Measurements from ENCODE around the gene SIRT6. TPM values are rescaled to one million over a fixed set of nuclear protein-coding genes. Genes with fewer than 3 reads are reported as not detected.

Gene SIRT6
- polyA plus RNA-seq, 1 donor from 2014 or later: 42.8 TPM

DNA sequence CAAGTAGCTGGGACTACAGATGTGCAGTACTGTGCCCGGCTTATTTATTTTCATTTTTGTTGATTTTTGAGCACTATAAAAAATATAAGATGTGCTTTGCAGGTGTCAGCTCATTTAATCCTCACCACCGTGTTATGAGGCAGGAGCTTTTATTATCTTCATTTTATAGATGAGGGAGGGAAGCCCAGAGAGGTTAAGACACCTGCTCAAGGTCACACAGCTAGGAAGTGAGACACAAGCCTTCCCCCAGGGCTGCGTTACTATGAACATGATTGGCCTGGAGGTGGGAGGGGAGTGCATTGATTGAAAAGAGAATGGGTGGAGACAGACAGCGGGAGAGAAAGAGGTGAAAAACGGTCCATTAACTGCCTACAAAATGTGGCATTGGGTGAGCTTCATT lies 7.3 kb upstream of the SIRT6 start:
- TF ChIP-seq EZH2 (IDR thresholded peaks at IDR 0.05; ENCODE audit: borderline replicate concordance, insufficient read depth, low read length, poor library complexity, severe bottlenecking) (no peak), EP300 (conservative IDR thresholded peaks at IDR 0.05; ENCODE audit: poor library complexity, severe bottlenecking) (no peak), RAD21 (conservative IDR thresholded peaks at IDR 0.05) (no peak), SMC3 (conservative IDR thresholded peaks at IDR 0.05; ENCODE audit: poor library complexity) (no peak), TAF1 (IDR thresholded peaks at IDR 0.05; ENCODE audit: low read depth) (no peak), MXI1 (conservative IDR thresholded peaks at IDR 0.05; ENCODE audit: poor library complexity, severe bottlenecking) (no peak), POLR2AphosphoS5 (IDR thresholded peaks at IDR 0.05) (no peak)
- TF ChIP-seq, protein P1, sequence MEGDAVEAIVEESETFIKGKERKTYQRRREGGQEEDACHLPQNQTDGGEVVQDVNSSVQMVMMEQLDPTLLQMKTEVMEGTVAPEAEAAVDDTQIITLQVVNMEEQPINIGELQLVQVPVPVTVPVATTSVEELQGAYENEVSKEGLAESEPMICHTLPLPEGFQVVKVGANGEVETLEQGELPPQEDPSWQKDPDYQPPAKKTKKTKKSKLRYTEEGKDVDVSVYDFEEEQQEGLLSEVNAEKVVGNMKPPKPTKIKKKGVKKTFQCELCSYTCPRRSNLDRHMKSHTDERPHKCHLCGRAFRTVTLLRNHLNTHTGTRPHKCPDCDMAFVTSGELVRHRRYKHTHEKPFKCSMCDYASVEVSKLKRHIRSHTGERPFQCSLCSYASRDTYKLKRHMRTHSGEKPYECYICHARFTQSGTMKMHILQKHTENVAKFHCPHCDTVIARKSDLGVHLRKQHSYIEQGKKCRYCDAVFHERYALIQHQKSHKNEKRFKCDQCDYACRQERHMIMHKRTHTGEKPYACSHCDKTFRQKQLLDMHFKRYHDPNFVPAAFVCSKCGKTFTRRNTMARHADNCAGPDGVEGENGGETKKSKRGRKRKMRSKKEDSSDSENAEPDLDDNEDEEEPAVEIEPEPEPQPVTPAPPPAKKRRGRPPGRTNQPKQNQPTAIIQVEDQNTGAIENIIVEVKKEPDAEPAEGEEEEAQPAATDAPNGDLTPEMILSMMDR (IDR thresholded peaks at IDR 0.05; ENCODE audit: poor library complexity, severe bottlenecking): no peak
- TF ChIP-seq, protein P2, sequence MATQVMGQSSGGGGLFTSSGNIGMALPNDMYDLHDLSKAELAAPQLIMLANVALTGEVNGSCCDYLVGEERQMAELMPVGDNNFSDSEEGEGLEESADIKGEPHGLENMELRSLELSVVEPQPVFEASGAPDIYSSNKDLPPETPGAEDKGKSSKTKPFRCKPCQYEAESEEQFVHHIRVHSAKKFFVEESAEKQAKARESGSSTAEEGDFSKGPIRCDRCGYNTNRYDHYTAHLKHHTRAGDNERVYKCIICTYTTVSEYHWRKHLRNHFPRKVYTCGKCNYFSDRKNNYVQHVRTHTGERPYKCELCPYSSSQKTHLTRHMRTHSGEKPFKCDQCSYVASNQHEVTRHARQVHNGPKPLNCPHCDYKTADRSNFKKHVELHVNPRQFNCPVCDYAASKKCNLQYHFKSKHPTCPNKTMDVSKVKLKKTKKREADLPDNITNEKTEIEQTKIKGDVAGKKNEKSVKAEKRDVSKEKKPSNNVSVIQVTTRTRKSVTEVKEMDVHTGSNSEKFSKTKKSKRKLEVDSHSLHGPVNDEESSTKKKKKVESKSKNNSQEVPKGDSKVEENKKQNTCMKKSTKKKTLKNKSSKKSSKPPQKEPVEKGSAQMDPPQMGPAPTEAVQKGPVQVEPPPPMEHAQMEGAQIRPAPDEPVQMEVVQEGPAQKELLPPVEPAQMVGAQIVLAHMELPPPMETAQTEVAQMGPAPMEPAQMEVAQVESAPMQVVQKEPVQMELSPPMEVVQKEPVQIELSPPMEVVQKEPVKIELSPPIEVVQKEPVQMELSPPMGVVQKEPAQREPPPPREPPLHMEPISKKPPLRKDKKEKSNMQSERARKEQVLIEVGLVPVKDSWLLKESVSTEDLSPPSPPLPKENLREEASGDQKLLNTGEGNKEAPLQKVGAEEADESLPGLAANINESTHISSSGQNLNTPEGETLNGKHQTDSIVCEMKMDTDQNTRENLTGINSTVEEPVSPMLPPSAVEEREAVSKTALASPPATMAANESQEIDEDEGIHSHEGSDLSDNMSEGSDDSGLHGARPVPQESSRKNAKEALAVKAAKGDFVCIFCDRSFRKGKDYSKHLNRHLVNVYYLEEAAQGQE (IDR thresholded peaks at IDR 0.05; ENCODE audit: borderline replicate concordance): no peak
- H2AFZ ChIP-seq (ENCODE audit: low read depth, low read length): no peak overlapping the region
- no peaks in the 10 kb centered on the region for H3K36me3 ChIP-seq (ENCODE audit: insufficient read depth, low read length)
- H3K4me3 ChIP-seq (ENCODE audit: low read length): no peak overlapping the region
- no peak overlapping the region for H3K4me2 ChIP-seq (ENCODE audit: low read length)
- H3K9me2 ChIP-seq (ENCODE audit: insufficient read depth, low read length): no peaks in the 10 kb centered on the region
- no peaks in the 10 kb centered on the region for H3K79me2 ChIP-seq (replicated peaks; ENCODE audit: insufficient read depth, low read length)
- H3K9ac ChIP-seq (ENCODE audit: low read length): no peak overlapping the region
- no peaks in the 10 kb centered on the region for H3K27me3 ChIP-seq (ENCODE audit: insufficient read depth, low read depth, low read length)
- no peaks in the 10 kb centered on the region for H3K9me3 ChIP-seq (ENCODE audit: low read length)
- H3K27ac ChIP-seq (ENCODE audit: low read length): no peak overlapping the region
- no peaks in the 10 kb centered on the region for H4K20me1 ChIP-seq (ENCODE audit: insufficient read depth)
- H3F3A ChIP-seq (ENCODE audit: insufficient read depth, low read length, poor library complexity, severe bottlenecking): no peaks in the 10 kb centered on the region

DNA sequence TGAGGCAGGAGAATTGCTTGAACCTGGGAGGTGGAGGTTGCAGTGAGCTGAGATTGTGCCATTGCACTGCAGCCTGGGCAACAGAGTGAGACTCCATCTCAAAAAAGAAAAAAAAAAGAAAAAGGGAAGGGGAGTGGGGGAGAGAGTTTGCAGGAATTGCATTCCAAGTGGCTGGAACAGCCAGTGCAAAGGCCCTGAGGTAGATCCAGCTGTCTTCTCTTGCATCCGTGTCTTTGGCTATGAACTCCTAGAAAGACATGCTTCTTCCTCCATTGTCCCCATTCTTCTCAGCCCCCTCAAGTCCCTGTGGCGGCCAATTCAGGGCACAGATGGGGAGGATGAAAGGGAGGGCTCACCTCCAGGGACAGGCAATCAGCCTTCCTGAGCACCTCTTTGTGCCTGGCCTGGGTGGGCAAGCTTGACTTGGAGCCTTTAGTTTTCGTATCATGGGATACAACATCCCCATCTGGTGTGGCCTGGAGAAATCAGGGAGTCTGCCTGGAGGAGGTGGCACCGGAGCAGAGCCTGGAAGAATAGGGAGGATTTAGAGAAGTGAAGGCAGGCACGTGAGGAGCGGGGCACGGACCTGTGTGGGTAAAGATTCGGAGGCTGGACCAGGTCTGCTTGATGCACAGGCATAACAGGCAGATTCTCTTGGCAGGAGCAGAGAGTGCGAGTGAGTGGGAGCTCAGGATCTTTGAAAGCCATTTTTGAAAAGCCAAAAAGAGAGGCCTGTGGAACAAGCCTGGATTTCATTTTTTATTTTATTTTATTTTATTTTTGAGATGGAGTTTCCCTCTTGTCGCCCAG lies 5.2 kb upstream of the SIRT6 start:
- no peak overlapping the region for H3K4me3 ChIP-seq (ENCODE audit: low read length)
- no peaks in the 10 kb centered on the region for H3K36me3 ChIP-seq (ENCODE audit: insufficient read depth, low read length)
- no peaks in the 10 kb centered on the region for H3K79me2 ChIP-seq (replicated peaks; ENCODE audit: insufficient read depth, low read length)
- TF ChIP-seq SMC3 (conservative IDR thresholded peaks at IDR 0.05; ENCODE audit: poor library complexity) (no peak), EZH2 (IDR thresholded peaks at IDR 0.05; ENCODE audit: borderline replicate concordance, insufficient read depth, low read length, poor library complexity, severe bottlenecking) (no peak), TAF1 (IDR thresholded peaks at IDR 0.05; ENCODE audit: low read depth) (no peak), EP300 (conservative IDR thresholded peaks at IDR 0.05; ENCODE audit: poor library complexity, severe bottlenecking) (no peak), POLR2AphosphoS5 (IDR thresholded peaks at IDR 0.05) (no peak), MXI1 (conservative IDR thresholded peaks at IDR 0.05; ENCODE audit: poor library complexity, severe bottlenecking) (no peak), RAD21 (conservative IDR thresholded peaks at IDR 0.05) (no peak)
- TF ChIP-seq, protein P1 (IDR thresholded peaks at IDR 0.05; ENCODE audit: poor library complexity, severe bottlenecking): no peak
- TF ChIP-seq, protein P2 (IDR thresholded peaks at IDR 0.05; ENCODE audit: borderline replicate concordance): no peak
- H3K9ac ChIP-seq (ENCODE audit: low read length): no peak overlapping the region
- H3K4me2 ChIP-seq (ENCODE audit: low read length): no peak overlapping the region
- H3K9me2 ChIP-seq (ENCODE audit: insufficient read depth, low read length): no peaks in the 10 kb centered on the region
- no peaks in the 10 kb centered on the region for H4K20me1 ChIP-seq (ENCODE audit: insufficient read depth)
- H3K27ac ChIP-seq (ENCODE audit: low read length): no peak overlapping the region
- H3K27me3 ChIP-seq (ENCODE audit: insufficient read depth, low read depth, low read length): no peaks in the 10 kb centered on the region
- H3K9me3 ChIP-seq (ENCODE audit: low read length): no peaks in the 10 kb centered on the region
- no peaks in the 10 kb centered on the region for H3F3A ChIP-seq (ENCODE audit: insufficient read depth, low read length, poor library complexity, severe bottlenecking)
- H2AFZ ChIP-seq (ENCODE audit: low read depth, low read length): no peak overlapping the region
